Measurements from ENCODE around the gene PLD5.
"Not testable (repeated sequence)": the region's sequence is repeated elsewhere in the genome, so short reads cannot be mapped to it uniquely, and the experiment has no call there.

The PLD5 gene

GRCh38 chr1:242139442-242139841 is 385.1 kb downstream of the PLD5 start:
- DNase-seq = no peak

GRCh38 chr1:242133796-242134195 is 390.7 kb downstream of the PLD5 start:
- no peak for DNase-seq

GRCh38 chr1:242133351-242133750 is 391.1 kb downstream of the PLD5 start:
- no peak for DNase-seq

GRCh38 chr1:242132121-242132817 is 392.2 kb downstream of the PLD5 start:
- no peak for DNase-seq

GRCh38 chr1:242128951-242129502 is 395.5 kb downstream of the PLD5 start:
- DNase-seq = no peak

GRCh38 chr1:242120432-242120831 is 404.1 kb downstream of the PLD5 start:
- DNase-seq = no peak

GRCh38 chr1:242100921-242101320 is 423.6 kb downstream of the PLD5 start:
- DNase-seq = no peak

GRCh38 chr1:242097283-242097682 is 427.2 kb downstream of the PLD5 start:
- not testable (repeated sequence) for DNase-seq

GRCh38 chr1:242093116-242093515 is 431.4 kb downstream of the PLD5 start:
- no peak for DNase-seq

- no peak for DNase-seq
Observed at GRCh38 chr1:242089911-242090310, 434.6 kb downstream of the PLD5 start.

GRCh38 chr1:242088875-242089274 is 435.6 kb downstream of the PLD5 start:
- no peak for DNase-seq

GRCh38 chr1:242086706-242087105 is 437.8 kb downstream of the PLD5 start:
- no peak for DNase-seq

GRCh38 chr1:242086093-242086492 is 438.4 kb downstream of the PLD5 start:
- no peak for DNase-seq

GRCh38 chr1:242083742-242084141 is 440.8 kb downstream of the PLD5 start:
- no peak for DNase-seq

GRCh38 chr1:242081446-242081845 is 443.1 kb downstream of the PLD5 start:
- no peak for DNase-seq

GRCh38 chr1:242065813-242066212 is 458.7 kb downstream of the PLD5 start:
- no peak for DNase-seq

GRCh38 chr1:242062271-242062670 is 462.2 kb downstream of the PLD5 start:
- DNase-seq = no peak

GRCh38 chr1:242059976-242060375 is 464.5 kb downstream of the PLD5 start:
- DNase-seq = no peak

- not testable (repeated sequence) for DNase-seq
Observed at GRCh38 chr1:242058582-242058981, 465.9 kb downstream of the PLD5 start.

GRCh38 chr1:242058181-242058580 is 466.3 kb downstream of the PLD5 start:
- not testable (repeated sequence) for DNase-seq

- DNase-seq = no peak
Observed at GRCh38 chr1:242057745-242058115, 466.8 kb downstream of the PLD5 start.

GRCh38 chr1:242056988-242057744 is 467.3 kb downstream of the PLD5 start:
- DNase-seq = no peak

GRCh38 chr1:242055749-242056320 is 468.7 kb downstream of the PLD5 start:
- DNase-seq = no peak

- DNase-seq = no peak
Observed at GRCh38 chr1:242043165-242043564, 481.3 kb downstream of the PLD5 start.

All from activated effector memory CD4-positive, alpha-beta T cell treated with Interleukin-2 at 50 U/mL for 16 hours (primary cell).